Measurements from ENCODE around the gene GLOD4.
"Not testable (repeated sequence)": the region's sequence is repeated elsewhere in the genome, so short reads cannot be mapped to it uniquely, and the experiment has no call there.

Gene GLOD4

GRCh38 chr17:806781-807522 lies 24.9 kb upstream of the GLOD4 start:
- H3K27me3 Mint-ChIP-seq, result no peaks in the 10 kb centered on the region
- H3K4me1 Mint-ChIP-seq (ENCODE audit: low read depth), result no peaks in the 10 kb centered on the region
- H3K27ac Mint-ChIP-seq, result no peak overlapping the region
- H3K4me3 Mint-ChIP-seq, result no peak overlapping the region
- H3K9me3 Mint-ChIP-seq, result no peaks in the 10 kb centered on the region
- H3K36me3 Mint-ChIP-seq (ENCODE audit: low read depth), result no peaks in the 10 kb centered on the region

GRCh38 chr17:806346-806745 lies 24.3 kb upstream of the GLOD4 start:
- no peak overlapping the region for H3K27ac Mint-ChIP-seq
- H3K27me3 Mint-ChIP-seq, result no peaks in the 10 kb centered on the region
- no peaks in the 10 kb centered on the region for H3K4me1 Mint-ChIP-seq (ENCODE audit: low read depth)
- H3K4me3 Mint-ChIP-seq, result no peak overlapping the region
- no peaks in the 10 kb centered on the region for H3K36me3 Mint-ChIP-seq (ENCODE audit: low read depth)
- H3K9me3 Mint-ChIP-seq, result no peaks in the 10 kb centered on the region

GRCh38 chr17:805886-806285 lies 23.8 kb upstream of the GLOD4 start:
- not testable (repeated sequence) for H3K9me3 Mint-ChIP-seq; H3K36me3 Mint-ChIP-seq (ENCODE audit: low read depth); H3K27me3 Mint-ChIP-seq; H3K4me1 Mint-ChIP-seq (ENCODE audit: low read depth); H3K4me3 Mint-ChIP-seq; H3K27ac Mint-ChIP-seq

- Mint-ChIP-seq H3K9me3 (no peaks in the 10 kb centered on the region), H3K4me1 (ENCODE audit: low read depth) (no peaks in the 10 kb centered on the region), H3K4me3 (no peak overlapping the region), H3K27ac (no peak overlapping the region), H3K27me3 (no peaks in the 10 kb centered on the region), H3K36me3 (ENCODE audit: low read depth) (no peaks in the 10 kb centered on the region)
These were observed 22.7 kb upstream of the GLOD4 start for GRCh38 chr17:804541-805435.

- Mint-ChIP-seq H3K27ac (no peak overlapping the region), H3K9me3 (no peaks in the 10 kb centered on the region), H3K4me1 (ENCODE audit: low read depth) (no peaks in the 10 kb centered on the region), H3K27me3 (no peaks in the 10 kb centered on the region), H3K36me3 (ENCODE audit: low read depth) (no peaks in the 10 kb centered on the region), H3K4me3 (no peak overlapping the region)
These were observed 21.1 kb upstream of the GLOD4 start for GRCh38 chr17:802901-803881.

GRCh38 chr17:802481-802880 lies 20.4 kb upstream of the GLOD4 start:
- H3K27me3 Mint-ChIP-seq, result no peaks in the 10 kb centered on the region
- no peaks in the 10 kb centered on the region for H3K9me3 Mint-ChIP-seq
- H3K27ac Mint-ChIP-seq, result no peak overlapping the region
- H3K4me3 Mint-ChIP-seq, result no peak overlapping the region
- no peaks in the 10 kb centered on the region for H3K36me3 Mint-ChIP-seq (ENCODE audit: low read depth)
- H3K4me1 Mint-ChIP-seq (ENCODE audit: low read depth), result no peaks in the 10 kb centered on the region

- Mint-ChIP-seq H3K27ac (no peak overlapping the region), H3K4me3 (no peak overlapping the region), H3K36me3 (ENCODE audit: low read depth) (no peaks in the 10 kb centered on the region), H3K27me3 (no peaks in the 10 kb centered on the region), H3K9me3 (no peaks in the 10 kb centered on the region), H3K4me1 (ENCODE audit: low read depth) (no peaks in the 10 kb centered on the region)
These were observed 19.6 kb upstream of the GLOD4 start for GRCh38 chr17:801660-802059.

GRCh38 chr17:800446-801242 lies 18.6 kb upstream of the GLOD4 start:
- Mint-ChIP-seq H3K36me3 (ENCODE audit: low read depth) (no peaks in the 10 kb centered on the region), H3K27me3 (no peaks in the 10 kb centered on the region), H3K9me3 (no peaks in the 10 kb centered on the region), H3K4me1 (ENCODE audit: low read depth) (no peaks in the 10 kb centered on the region), H3K4me3 (no peak overlapping the region), H3K27ac (no peak overlapping the region)

GRCh38 chr17:799261-799660 lies 17.2 kb upstream of the GLOD4 start:
- peaks cover 5% of the 10 kb centered on the region for H3K4me1 Mint-ChIP-seq (ENCODE audit: low read depth)
- H3K27ac Mint-ChIP-seq, result no peak overlapping the region
- H3K9me3 Mint-ChIP-seq, result no peaks in the 10 kb centered on the region
- no peaks in the 10 kb centered on the region for H3K27me3 Mint-ChIP-seq
- no peak overlapping the region for H3K4me3 Mint-ChIP-seq
- no peaks in the 10 kb centered on the region for H3K36me3 Mint-ChIP-seq (ENCODE audit: low read depth)

- peaks cover 5% of the 10 kb centered on the region for H3K4me1 Mint-ChIP-seq (ENCODE audit: low read depth)
- no peak overlapping the region for H3K27ac Mint-ChIP-seq
- no peaks in the 10 kb centered on the region for H3K9me3 Mint-ChIP-seq
- no peaks in the 10 kb centered on the region for H3K36me3 Mint-ChIP-seq (ENCODE audit: low read depth)
- H3K4me3 Mint-ChIP-seq, result no peak overlapping the region
- no peaks in the 10 kb centered on the region for H3K27me3 Mint-ChIP-seq
These were observed 16.2 kb upstream of the GLOD4 start for GRCh38 chr17:798246-798645.

- peaks cover 5% of the 10 kb centered on the region for H3K36me3 Mint-ChIP-seq (ENCODE audit: low read depth)
- H3K27ac Mint-ChIP-seq, result no peak overlapping the region
- H3K9me3 Mint-ChIP-seq, result no peaks in the 10 kb centered on the region
- H3K4me1 Mint-ChIP-seq (ENCODE audit: low read depth), result peaks cover 5% of the 10 kb centered on the region
- no peak overlapping the region for H3K4me3 Mint-ChIP-seq
- no peaks in the 10 kb centered on the region for H3K27me3 Mint-ChIP-seq
These were observed 15.3 kb upstream of the GLOD4 start for GRCh38 chr17:797236-797840.

GRCh38 chr17:796609-797008 lies 14.5 kb upstream of the GLOD4 start:
- Mint-ChIP-seq H3K27me3 (no peaks in the 10 kb centered on the region), H3K4me3 (no peak overlapping the region), H3K27ac (no peak overlapping the region), H3K36me3 (ENCODE audit: low read depth) (peaks cover 8% of the 10 kb centered on the region), H3K4me1 (ENCODE audit: low read depth) (peaks cover 5% of the 10 kb centered on the region), H3K9me3 (no peaks in the 10 kb centered on the region)

GRCh38 chr17:795721-796120 lies 13.6 kb upstream of the GLOD4 start:
- Mint-ChIP-seq H3K4me1 (ENCODE audit: low read depth) (peaks cover 5% of the 10 kb centered on the region), H3K9me3 (no peaks in the 10 kb centered on the region), H3K4me3 (no peak overlapping the region), H3K27me3 (no peaks in the 10 kb centered on the region), H3K27ac (no peak overlapping the region), H3K36me3 (ENCODE audit: low read depth) (peaks cover 17% of the 10 kb centered on the region)

- Mint-ChIP-seq H3K27me3 (no peaks in the 10 kb centered on the region), H3K27ac (no peak overlapping the region), H3K4me1 (ENCODE audit: low read depth) (peaks cover 5% of the 10 kb centered on the region), H3K9me3 (no peaks in the 10 kb centered on the region), H3K36me3 (ENCODE audit: low read depth) (peaks cover 18% of the 10 kb centered on the region), H3K4me3 (no peak overlapping the region)
These were observed 13.2 kb upstream of the GLOD4 start for GRCh38 chr17:795276-795675.

All from stimulated activated naive CD8-positive, alpha-beta T cell treated with anti-CD3 and anti-CD28 coated beads, Interleukin-15, Interleukin-2, amounts not matched to agents 100 ng/mL and 50 ng/mL, for 24 hours (primary cell).